Astrocyte of the cerebellum (primary cell): Measurements from ENCODE around the gene CACTIN.
A peak's percentile ranks its signal among the peaks of the same experiment; 100 is the strongest.

ENCODE experiments used
- DNase-seq: peaks from one replicate; pipeline ENCODE4 v3.0.0-alpha.2; 2011; ENCODE audit warnings: low read depth
- H3K4me3 ChIP-seq: 2 replicates; pipeline ENCODE4 v1.5.1; 2011; ENCODE audit warnings: mild to moderate bottlenecking, low read depth, low read length, moderate library complexity
- CTCF ChIP-seq: IDR thresholded peaks from 2 replicates; pipeline ENCODE4 v1.5.1; 2012; ENCODE audit warnings: low read length, low read depth, moderate library complexity, mild to moderate bottlenecking; ENCODE audit errors: missing control alignments
- in situ Hi-C: cut with HindIII; loops from 2 replicates; pipeline ENCODE4 v1.10.0; 2017; ENCODE audit warnings: low sequenced_read_pairs

Gene CACTIN

GRCh38 chr19:3626473-3627350 is at the start of gene CACTIN:
CACTIN (minus strand) TSS chr19:3626790; CDS start chr19:3626762, 28 bp downstream.
- peak; percentile 93 for DNase-seq
- in situ Hi-C loops: no loop called here
- peak within 1 kb of the TSS; percentile 94 for H3K4me3 ChIP-seq
- TF ChIP-seq CTCF: no peak

GRCh38 chr19:3674784-3675543 is 48.4 kb upstream of the CACTIN start:
- no peak for DNase-seq
- no peak overlapping the region for H3K4me3 ChIP-seq
- in situ Hi-C loops: no loop called here
- no peak for TF ChIP-seq CTCF

- H3K4me3 ChIP-seq: no peak overlapping the region
- DNase-seq: no peak
- in situ Hi-C loops: no loop called here
- TF ChIP-seq CTCF: no peak
These were observed 47.2 kb upstream of the CACTIN start for GRCh38 chr19:3673506-3674439.

- DNase-seq: no peak
- no peak for TF ChIP-seq CTCF
- no peak overlapping the region for H3K4me3 ChIP-seq
- in situ Hi-C loops: no loop called here
These were observed 46.4 kb upstream of the CACTIN start for GRCh38 chr19:3672993-3673392.

GRCh38 chr19:3672575-3672948 is 46.0 kb upstream of the CACTIN start:
- TF ChIP-seq CTCF: no peak
- in situ Hi-C loops: no loop called here
- DNase-seq: no peak
- H3K4me3 ChIP-seq: no peak overlapping the region
